ENCODE data around the gene GRIK5. TPM values are rescaled to one million over a fixed set of nuclear protein-coding genes. Genes with fewer than 3 reads are reported as not detected.
A peak's percentile ranks its signal among the peaks of the same experiment; 100 is the strongest.

The GRIK5 gene
- total RNA-seq, 4 donors from 2014 or later, result 0.57 to 7.4 (median 0.89) TPM

GRCh38 chr19:41956621-41957020 is 113.4 kb downstream of the GRIK5 start:
- no peaks in the 10 kb centered on the region for H3K36me3 ChIP-seq

DNA sequence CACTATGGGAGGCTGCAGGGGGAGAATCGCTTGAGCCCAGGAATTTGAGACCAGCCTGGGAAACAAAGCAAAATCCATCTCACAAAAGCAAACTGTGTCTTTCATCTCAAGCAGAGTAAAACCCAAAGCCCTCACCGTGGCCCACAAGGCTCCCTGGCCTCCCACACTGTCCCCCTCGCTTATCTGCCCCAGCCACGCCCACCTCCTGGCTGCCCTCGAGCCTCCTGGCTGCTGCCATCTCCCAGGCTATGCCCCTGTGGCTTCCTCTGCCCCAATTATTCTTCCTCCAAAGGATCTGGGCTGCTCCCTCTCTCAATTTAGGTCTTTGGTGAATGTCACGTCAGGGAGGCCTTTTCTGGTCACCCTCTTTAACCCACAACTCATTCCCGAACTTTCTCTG is 114.5 kb downstream of the GRIK5 start:
- no peaks in the 10 kb centered on the region for H3K36me3 ChIP-seq
- H3K9me3 ChIP-seq, result no peaks in the 10 kb centered on the region
- peaks cover 0 to 16% (median 10%) of the 10 kb centered on the region in 4 donors for H3K4me1 ChIP-seq
- no peak for DNase-seq
- TF ChIP-seq CTCF (IDR thresholded peaks at IDR 0.05), result no peak
- TF ChIP-seq POLR2A (IDR thresholded peaks at IDR 0.05), result no peak
- peak overlapping the region in 1 of 4 donors; percentile 100 for H3K27ac ChIP-seq
- H3K27me3 ChIP-seq, result no peaks in the 10 kb centered on the region
- H3K4me3 ChIP-seq, result no peak overlapping the region

More at GRCh38 chr19:41956621-41957020, 113.4 kb downstream of the GRIK5 start:
- TF ChIP-seq POLR2A (IDR thresholded peaks at IDR 0.05) (no peak), CTCF (IDR thresholded peaks at IDR 0.05) (no peak)
- DNase-seq, result peak in 1 of 3 donors; percentile 59
- Histone ChIP-seq H3K4me3 (peak overlapping the region in 2 of 4 donors; percentile 92 to 96), H3K27ac (peak overlapping the region in 3 of 4 donors; percentile 94 to 100 (median 96)), H3K27me3 (no peaks in the 10 kb centered on the region), H3K9me3 (no peaks in the 10 kb centered on the region), H3K4me1 (peaks cover 0 to 16% (median 9%) of the 10 kb centered on the region in 4 donors)

DNA sequence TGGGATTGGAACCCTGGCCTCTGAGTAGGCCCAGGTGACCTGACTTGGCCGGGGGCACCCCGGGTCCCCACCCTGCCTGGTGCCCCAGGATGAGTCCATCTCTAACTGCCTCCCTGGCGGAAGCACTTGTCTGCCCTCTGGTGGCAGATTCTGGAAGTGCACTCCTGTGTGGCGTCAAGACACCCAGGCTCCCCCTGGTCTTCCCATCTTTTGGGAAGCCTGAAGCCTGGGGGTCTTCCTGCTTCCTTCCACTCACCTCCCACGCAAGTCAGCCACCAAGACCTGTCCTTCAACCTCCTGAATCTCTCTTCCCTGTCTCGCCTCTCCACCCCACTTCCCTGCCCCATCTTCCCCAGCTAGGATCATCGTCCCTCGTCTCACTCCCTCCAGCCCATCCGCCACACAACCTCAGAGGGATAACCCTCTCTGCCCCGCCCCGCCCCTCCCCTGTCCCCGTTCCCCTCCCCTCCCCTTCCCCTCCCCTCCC is 118.3 kb downstream of the GRIK5 start:
- Histone ChIP-seq H3K4me1 (peaks cover 0 to 7% (median under 1%) of the 10 kb centered on the region in 4 donors), H3K27ac (no peak overlapping the region)
- peak; percentile 81 to 96 (median 89) for DNase-seq

More for the DNA sequence above, 118.3 kb downstream of the GRIK5 start:
- no peak overlapping the region for H3K4me3 ChIP-seq
- H3K36me3 ChIP-seq, result no peaks in the 10 kb centered on the region
- no peak for TF ChIP-seq POLR2A (IDR thresholded peaks at IDR 0.05)
- peak; percentile 92 to 99 (median 96) for TF ChIP-seq CTCF (IDR thresholded peaks at IDR 0.05)
- no peaks in the 10 kb centered on the region for H3K9me3 ChIP-seq
- H3K27me3 ChIP-seq, result no peaks in the 10 kb centered on the region

Other genes with a start within 250 kb of the GRIK5 start
- gene LYPD4, start 225.5 kb downstream of the GRIK5 start, total RNA-seq, result not detected
- not detected for gene DMRTC2, start 225.2 kb downstream of the GRIK5 start, total RNA-seq
- 100 to 1,000 TPM; 363 to 861 (median 619) TPM for gene RPS19, start 210.0 kb downstream of the GRIK5 start, total RNA-seq
- gene CD79A, start 192.9 kb downstream of the GRIK5 start, total RNA-seq, result 10 to 100 TPM in 1 of 4 donors, 1 to 10 TPM in 3; 2.8 to 65.2 (median 4.2) TPM
- 100 to 1,000 TPM in 3 of 4 donors, 10 to 100 TPM in 1; 90.0 to 368 (median 148) TPM for gene ARHGEF1, start 187.0 kb downstream of the GRIK5 start, total RNA-seq
- gene ERFL, start 141.8 kb downstream of the GRIK5 start, total RNA-seq, result 1 to 10 TPM in 2 of 4 donors, under 1 TPM in 1, not detected in 1; 0.94 to 1.7 (median 1.7) TPM
- gene RABAC1, start 110.9 kb downstream of the GRIK5 start, total RNA-seq, result 100 to 1,000 TPM in 3 of 4 donors, 10 to 100 TPM in 1; 81.7 to 146 (median 124) TPM
- 1 to 10 TPM in 1 of 4 donors, under 1 TPM in 3; 0.35 to 1.3 (median 0.81) TPM for gene ATP1A3, start 76.0 kb downstream of the GRIK5 start, total RNA-seq
- gene ZNF574, start 6.0 kb upstream of the GRIK5 start, total RNA-seq, result 10 to 100 TPM; 11.0 to 24.2 (median 17.0) TPM
- 10 to 100 TPM in 1 of 4 donors, 1 to 10 TPM in 2, under 1 TPM in 1; 0.88 to 30.5 (median 3.2) TPM for gene POU2F2, start 62.2 kb upstream of the GRIK5 start, total RNA-seq
- gene DEDD2, start 147.5 kb upstream of the GRIK5 start, total RNA-seq, result 10 to 100 TPM; 20.6 to 60.2 (median 51.6) TPM
- gene ZNF526, start 150.1 kb upstream of the GRIK5 start, total RNA-seq, result 10 to 100 TPM in 3 of 4 donors, 1 to 10 TPM in 1; 9.1 to 14.0 (median 12.3) TPM
- gene GSK3A, start 172.4 kb upstream of the GRIK5 start, total RNA-seq, result 10 to 100 TPM; 31.4 to 44.1 (median 41.0) TPM
- gene ERF, start 184.9 kb upstream of the GRIK5 start, total RNA-seq, result 10 to 100 TPM; 13.2 to 85.4 (median 49.3) TPM
- 10 to 100 TPM; 40.5 to 72.8 (median 67.2) TPM for gene CIC, start 199.0 kb upstream of the GRIK5 start, total RNA-seq
- gene PRR19, start 231.9 kb upstream of the GRIK5 start, total RNA-seq, result 1 to 10 TPM in 2 of 4 donors, not detected in 2; 1.1 TPM
- gene PAFAH1B3, start 232.4 kb upstream of the GRIK5 start, total RNA-seq, result 10 to 100 TPM in 2 of 4 donors, 1 to 10 TPM in 2; 8.6 to 42.1 (median 10.2) TPM
- not detected for gene TMEM145, start 243.1 kb upstream of the GRIK5 start, total RNA-seq